Breast epithelium (tissue), 3 donors: ENCODE measurements around the gene RSF1.

Source experiments
- POLR2A ChIP-seq: fragments of 450-650 bp; IDR thresholded peaks from one replicate; pipeline ENCODE4 v1.6.1; 2016; ENCODE audit warnings: antibody characterized with exemption, mild to moderate bottlenecking, moderate library complexity
- TF ChIP-seq, protein P1 (sequence below), 3 donors: fragments of 450-650 bp; IDR thresholded peaks; one replicate each; pipeline ENCODE4 v1.5.1; 2016 to 2017; ENCODE audit warnings: antibody characterized with exemption in 3 of 3, mild to moderate bottlenecking in 3 of 3, moderate library complexity in 3 of 3

DNA sequence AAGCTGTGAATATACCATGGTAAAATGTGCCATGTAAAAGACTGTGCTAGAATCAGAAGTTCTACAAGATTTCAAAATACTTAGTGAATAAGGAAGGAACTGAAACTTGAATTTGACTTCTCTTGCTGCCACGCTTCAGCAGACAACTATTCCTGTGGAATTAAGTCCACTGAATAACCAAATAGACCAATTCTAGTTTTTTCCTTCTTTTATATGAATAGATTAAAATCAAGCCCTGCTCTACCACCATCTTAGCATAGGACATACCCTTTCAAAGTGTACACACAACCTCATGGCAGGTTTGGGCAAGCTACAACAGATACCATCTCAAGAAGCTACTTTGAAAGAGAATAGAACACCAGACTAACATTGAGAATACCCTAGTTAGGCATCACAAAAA, 159.6 kb downstream of the RSF1 start:
- TF ChIP-seq POLR2A = no peak
- TF ChIP-seq, protein P1, sequence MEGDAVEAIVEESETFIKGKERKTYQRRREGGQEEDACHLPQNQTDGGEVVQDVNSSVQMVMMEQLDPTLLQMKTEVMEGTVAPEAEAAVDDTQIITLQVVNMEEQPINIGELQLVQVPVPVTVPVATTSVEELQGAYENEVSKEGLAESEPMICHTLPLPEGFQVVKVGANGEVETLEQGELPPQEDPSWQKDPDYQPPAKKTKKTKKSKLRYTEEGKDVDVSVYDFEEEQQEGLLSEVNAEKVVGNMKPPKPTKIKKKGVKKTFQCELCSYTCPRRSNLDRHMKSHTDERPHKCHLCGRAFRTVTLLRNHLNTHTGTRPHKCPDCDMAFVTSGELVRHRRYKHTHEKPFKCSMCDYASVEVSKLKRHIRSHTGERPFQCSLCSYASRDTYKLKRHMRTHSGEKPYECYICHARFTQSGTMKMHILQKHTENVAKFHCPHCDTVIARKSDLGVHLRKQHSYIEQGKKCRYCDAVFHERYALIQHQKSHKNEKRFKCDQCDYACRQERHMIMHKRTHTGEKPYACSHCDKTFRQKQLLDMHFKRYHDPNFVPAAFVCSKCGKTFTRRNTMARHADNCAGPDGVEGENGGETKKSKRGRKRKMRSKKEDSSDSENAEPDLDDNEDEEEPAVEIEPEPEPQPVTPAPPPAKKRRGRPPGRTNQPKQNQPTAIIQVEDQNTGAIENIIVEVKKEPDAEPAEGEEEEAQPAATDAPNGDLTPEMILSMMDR (IDR thresholded peaks at IDR 0.05) = no peak
